Nephron (organoid): ENCODE measurements around the gene VPS13D.
A peak's percentile ranks its signal among the peaks of the same experiment; 100 is the strongest.

Source experiments
- H3K27ac Mint-ChIP-seq, 3 experiments: 2 replicates each; pipeline ENCODE4 v1.8.0; 2020; ENCODE audit warnings: mixed read lengths in 3 of 3, mild to moderate bottlenecking in 2 of 3, moderate library complexity in 1 of 3
- H3K27me3 Mint-ChIP-seq: 2 replicates; pipeline ENCODE4 v1.8.0; 2021; ENCODE audit warnings: low read depth, mild to moderate bottlenecking, moderate library complexity, mixed read lengths
- H3K36me3 Mint-ChIP-seq: 2 replicates; pipeline ENCODE4 v1.8.0; 2020; ENCODE audit warnings: low read depth, mixed read lengths
- H3K4me1 Mint-ChIP-seq: 2 replicates; pipeline ENCODE4 v1.8.0; 2020; ENCODE audit warnings: mixed read lengths
- H3K4me3 Mint-ChIP-seq, 3 experiments: 2 replicates each; pipeline ENCODE4 v1.8.0; 2020; ENCODE audit warnings: mild to moderate bottlenecking in 3 of 3, mixed read lengths in 3 of 3, moderate library complexity in 2 of 3
- H3K9me3 Mint-ChIP-seq: 2 replicates; pipeline ENCODE4 v1.8.0; 2020; ENCODE audit warnings: mixed read lengths
- CTCF ChIP-seq, 3 experiments: fragments of 200-600 bp; sonication (generic); IDR thresholded peaks; one replicate each; pipeline ENCODE4 v1.5.0; 2021; ENCODE audit warnings: antibody characterized with exemption in 3 of 3; ENCODE audit not compliant: unreplicated experiment in 3 of 3

Gene VPS13D

GRCh38 chr1:12339396-12339795 lies 109.6 kb downstream of the VPS13D start:
- H3K27ac Mint-ChIP-seq: peak overlapping the region; percentile 93 to 96 (median 95)
- H3K4me1 Mint-ChIP-seq: peaks cover 78% of the 10 kb centered on the region
- peaks cover 49% of the 10 kb centered on the region for H3K36me3 Mint-ChIP-seq
- peak overlapping the region in 1 of 3 experiments; percentile 25 for H3K4me3 Mint-ChIP-seq
- peak in 2 of 3 experiments; percentile 16 to 25 for TF ChIP-seq CTCF (IDR thresholded peaks at IDR 0.05; ENCODE audit: unreplicated experiment in 3 of 3)
- no peaks in the 10 kb centered on the region for H3K9me3 Mint-ChIP-seq
- H3K27me3 Mint-ChIP-seq: no peaks in the 10 kb centered on the region

- Mint-ChIP-seq H3K27ac (peak overlapping the region; percentile 93 to 96 (median 95)), H3K4me1 (peaks cover 84% of the 10 kb centered on the region), H3K9me3 (no peaks in the 10 kb centered on the region), H3K27me3 (no peaks in the 10 kb centered on the region), H3K4me3 (peak overlapping the region in 1 of 3 experiments; percentile 25), H3K36me3 (peaks cover 48% of the 10 kb centered on the region)
- no peak for TF ChIP-seq CTCF (IDR thresholded peaks at IDR 0.05; ENCODE audit: unreplicated experiment in 3 of 3)
Observed at GRCh38 chr1:12339811-12340543, 110.1 kb downstream of the VPS13D start.

- no peaks in the 10 kb centered on the region for H3K9me3 Mint-ChIP-seq
- no peaks in the 10 kb centered on the region for H3K27me3 Mint-ChIP-seq
- TF ChIP-seq CTCF (IDR thresholded peaks at IDR 0.05; ENCODE audit: unreplicated experiment in 3 of 3): no peak
- no peak overlapping the region for H3K4me3 Mint-ChIP-seq
- peaks cover 87% of the 10 kb centered on the region for H3K4me1 Mint-ChIP-seq
- H3K27ac Mint-ChIP-seq: peak overlapping the region; percentile 93 to 96 (median 95)
- H3K36me3 Mint-ChIP-seq: peaks cover 50% of the 10 kb centered on the region
Observed at GRCh38 chr1:12340544-12340930, 110.7 kb downstream of the VPS13D start.

- Mint-ChIP-seq H3K4me1 (peaks cover 79% of the 10 kb centered on the region), H3K36me3 (peaks cover 50% of the 10 kb centered on the region), H3K9me3 (no peaks in the 10 kb centered on the region), H3K27ac (peak overlapping the region; percentile 93 to 96 (median 95)), H3K27me3 (no peaks in the 10 kb centered on the region), H3K4me3 (no peak overlapping the region)
- TF ChIP-seq CTCF (IDR thresholded peaks at IDR 0.05; ENCODE audit: unreplicated experiment in 3 of 3): no peak
Observed at GRCh38 chr1:12341667-12342066, 111.8 kb downstream of the VPS13D start.

- Mint-ChIP-seq H3K36me3 (peaks cover 53% of the 10 kb centered on the region), H3K27me3 (no peaks in the 10 kb centered on the region), H3K9me3 (no peaks in the 10 kb centered on the region), H3K27ac (peak overlapping the region; percentile 93 to 96 (median 95)), H3K4me1 (peaks cover 74% of the 10 kb centered on the region), H3K4me3 (peak overlapping the region; percentile 47 to 52 (median 49))
- no peak for TF ChIP-seq CTCF (IDR thresholded peaks at IDR 0.05; ENCODE audit: unreplicated experiment in 3 of 3)
Observed at GRCh38 chr1:12342401-12343003, 112.7 kb downstream of the VPS13D start.
